HEK293T (cell line): ENCODE data around the gene GRIN3A.

Experiments used
- ARNT ChIP-seq: fragments of 450-650 bp; IDR thresholded peaks from 2 replicates; pipeline ENCODE4 v1.6.1; 2017; ENCODE audit warnings: mild to moderate bottlenecking
- BHLHE40 ChIP-seq: fragments of 450-650 bp; IDR thresholded peaks from 2 replicates; pipeline ENCODE4 v1.6.1; 2016; ENCODE audit warnings: mild to moderate bottlenecking, moderate library complexity, borderline replicate concordance
- CTBP1 ChIP-seq: fragments of 450-650 bp; IDR thresholded peaks from 2 replicates; pipeline ENCODE4 v1.6.1; 2016; ENCODE audit warnings: borderline replicate concordance
- ELF4 ChIP-seq: fragments of 450-650 bp; IDR thresholded peaks from 2 replicates; pipeline ENCODE4 v1.6.1; 2017; ENCODE audit warnings: antibody characterized with exemption
- FOXA1 ChIP-seq: fragments of 450-650 bp; IDR thresholded peaks from 2 replicates; pipeline ENCODE4 v1.6.1; 2016; ENCODE audit warnings: mild to moderate bottlenecking
- FOXK2 ChIP-seq: fragments of 450-650 bp; IDR thresholded peaks from 2 replicates; pipeline ENCODE4 v1.6.1; 2016; ENCODE audit warnings: mild to moderate bottlenecking
- FOXM1 ChIP-seq: fragments of 450-650 bp; IDR thresholded peaks from 2 replicates; pipeline ENCODE4 v1.6.1; 2017; ENCODE audit warnings: mild to moderate bottlenecking, borderline replicate concordance
- HDGF ChIP-seq: fragments of 450-650 bp; IDR thresholded peaks from 2 replicates; pipeline ENCODE4 v1.6.1; 2017; ENCODE audit warnings: antibody characterized with exemption, borderline replicate concordance
- NFRKB ChIP-seq: fragments of 450-650 bp; IDR thresholded peaks from 2 replicates; pipeline ENCODE4 v1.6.1; 2016; ENCODE audit warnings: mild to moderate bottlenecking, moderate library complexity
- SP1 ChIP-seq: fragments of 450-650 bp; IDR thresholded peaks from 2 replicates; pipeline ENCODE4 v1.6.1; 2017
- TARDBP ChIP-seq: fragments of 450-650 bp; IDR thresholded peaks from 2 replicates; pipeline ENCODE4 v1.6.1; 2016
- TF ChIP-seq, protein P1 (sequence below): fragments of 450-650 bp; IDR thresholded peaks from 2 replicates; pipeline ENCODE4 v1.6.1; 2016

DNA sequence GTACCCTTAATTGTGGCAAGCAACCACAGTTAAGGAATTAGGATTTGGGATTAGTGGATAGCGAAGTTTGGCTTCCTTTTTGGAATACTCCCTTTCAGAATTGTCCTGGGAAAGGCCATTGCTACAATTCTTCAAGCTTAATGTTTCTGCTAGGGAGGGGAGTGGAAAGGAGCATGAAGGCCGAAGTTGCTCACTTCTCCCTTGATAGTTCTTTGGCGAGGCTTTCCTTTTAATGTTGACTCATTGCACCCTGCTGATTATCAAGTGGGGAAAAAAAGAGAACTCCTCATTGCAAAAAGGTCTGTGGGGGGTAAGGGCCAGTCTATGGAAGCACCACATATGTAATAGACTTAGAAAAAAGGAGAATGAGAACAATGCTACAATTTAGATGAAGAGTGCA is 30.7 kb downstream of the GRIN3A start:
- TF ChIP-seq NFRKB (no peak), BHLHE40 (no peak), FOXM1 (no peak), ARNT (no peak), FOXA1 (no peak), HDGF (no peak), TARDBP (no peak), FOXK2 (no peak), SP1 (no peak), ELF4 (no peak), CTBP1 (no peak)
- TF ChIP-seq, protein P1, sequence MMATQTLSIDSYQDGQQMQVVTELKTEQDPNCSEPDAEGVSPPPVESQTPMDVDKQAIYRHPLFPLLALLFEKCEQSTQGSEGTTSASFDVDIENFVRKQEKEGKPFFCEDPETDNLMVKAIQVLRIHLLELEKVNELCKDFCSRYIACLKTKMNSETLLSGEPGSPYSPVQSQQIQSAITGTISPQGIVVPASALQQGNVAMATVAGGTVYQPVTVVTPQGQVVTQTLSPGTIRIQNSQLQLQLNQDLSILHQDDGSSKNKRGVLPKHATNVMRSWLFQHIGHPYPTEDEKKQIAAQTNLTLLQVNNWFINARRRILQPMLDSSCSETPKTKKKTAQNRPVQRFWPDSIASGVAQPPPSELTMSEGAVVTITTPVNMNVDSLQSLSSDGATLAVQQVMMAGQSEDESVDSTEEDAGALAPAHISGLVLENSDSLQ, result no peak
